AG10803 (cell line): ENCODE measurements around the gene STC2.

ENCODE experiments used
- DNase-seq: peaks from one replicate; pipeline ENCODE4 v3.0.0; 2010; ENCODE audit warnings: low read depth
- H3K4me3 ChIP-seq: 2 replicates; pipeline ENCODE4 v1.5.1; 2011; ENCODE audit warnings: mild to moderate bottlenecking, low read length, control low read depth
- TF ChIP-seq, protein P1 (sequence below): conservative IDR thresholded peaks from 2 replicates; pipeline ENCODE4 v1.5.1; 2011; ENCODE audit warnings: mild to moderate bottlenecking, low read length, control low read depth, inconsistent platforms

Gene STC2

DNA sequence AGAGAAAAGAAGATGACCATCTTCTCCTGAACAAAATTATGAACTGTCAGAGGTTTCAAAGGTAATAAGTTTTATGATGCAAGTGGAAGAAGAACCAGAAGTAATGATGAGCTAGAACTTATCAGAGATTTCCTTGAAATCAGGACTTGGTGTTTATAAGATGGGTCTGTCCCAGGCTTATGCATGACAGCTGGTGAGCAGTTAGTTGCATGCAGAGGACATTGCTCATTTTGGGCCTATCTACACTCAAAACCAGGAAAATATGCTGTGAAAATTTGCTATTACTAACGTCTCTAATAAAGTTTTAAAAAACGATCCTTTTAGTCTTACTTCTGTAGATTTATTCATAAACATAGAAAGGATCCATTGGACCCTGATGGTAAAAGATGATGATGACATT lies 6.6 kb upstream of the STC2 start:
- DNase-seq: peak; percentile 46
- TF ChIP-seq, protein P1, sequence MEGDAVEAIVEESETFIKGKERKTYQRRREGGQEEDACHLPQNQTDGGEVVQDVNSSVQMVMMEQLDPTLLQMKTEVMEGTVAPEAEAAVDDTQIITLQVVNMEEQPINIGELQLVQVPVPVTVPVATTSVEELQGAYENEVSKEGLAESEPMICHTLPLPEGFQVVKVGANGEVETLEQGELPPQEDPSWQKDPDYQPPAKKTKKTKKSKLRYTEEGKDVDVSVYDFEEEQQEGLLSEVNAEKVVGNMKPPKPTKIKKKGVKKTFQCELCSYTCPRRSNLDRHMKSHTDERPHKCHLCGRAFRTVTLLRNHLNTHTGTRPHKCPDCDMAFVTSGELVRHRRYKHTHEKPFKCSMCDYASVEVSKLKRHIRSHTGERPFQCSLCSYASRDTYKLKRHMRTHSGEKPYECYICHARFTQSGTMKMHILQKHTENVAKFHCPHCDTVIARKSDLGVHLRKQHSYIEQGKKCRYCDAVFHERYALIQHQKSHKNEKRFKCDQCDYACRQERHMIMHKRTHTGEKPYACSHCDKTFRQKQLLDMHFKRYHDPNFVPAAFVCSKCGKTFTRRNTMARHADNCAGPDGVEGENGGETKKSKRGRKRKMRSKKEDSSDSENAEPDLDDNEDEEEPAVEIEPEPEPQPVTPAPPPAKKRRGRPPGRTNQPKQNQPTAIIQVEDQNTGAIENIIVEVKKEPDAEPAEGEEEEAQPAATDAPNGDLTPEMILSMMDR: no peak

DNA sequence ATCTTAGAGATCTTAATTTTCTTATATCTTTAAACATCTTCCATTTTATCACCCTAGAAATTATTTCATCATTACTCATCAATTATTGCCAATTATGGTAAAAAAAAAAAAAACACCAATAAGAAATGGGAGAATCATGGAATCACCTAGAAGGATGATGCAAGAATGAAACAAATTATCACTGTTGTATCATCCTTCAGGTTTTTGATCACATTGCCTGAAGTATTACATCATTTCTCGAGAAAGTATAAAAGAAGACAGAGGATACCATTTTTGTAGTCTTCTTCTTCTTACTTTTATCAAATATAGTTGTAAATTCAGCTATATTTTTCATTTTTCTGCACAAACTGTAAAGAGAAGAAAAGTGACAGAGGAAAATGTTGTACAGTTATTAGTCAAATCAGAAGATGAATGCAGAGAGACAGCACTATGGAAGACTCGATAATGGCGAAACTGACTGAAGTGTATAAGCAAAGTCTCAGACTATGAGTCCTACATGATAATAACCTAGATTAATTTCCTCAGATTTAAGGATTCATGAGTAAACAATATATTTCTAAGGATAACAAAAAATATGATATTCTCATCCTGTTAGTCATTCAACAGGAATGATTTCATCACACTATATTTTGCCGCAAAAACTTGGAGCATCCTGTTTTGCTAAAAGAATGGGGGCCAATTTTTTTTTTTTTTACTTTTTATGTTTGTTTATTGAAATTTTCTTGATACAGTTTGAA lies 5.9 kb upstream of the STC2 start:
- TF ChIP-seq, protein P1: no peak
- DNase-seq: peak; percentile 85
- H3K4me3 ChIP-seq: no peak overlapping the region

More for the DNA sequence above, 6.6 kb upstream of the STC2 start:
- H3K4me3 ChIP-seq: no peak overlapping the region

DNA sequence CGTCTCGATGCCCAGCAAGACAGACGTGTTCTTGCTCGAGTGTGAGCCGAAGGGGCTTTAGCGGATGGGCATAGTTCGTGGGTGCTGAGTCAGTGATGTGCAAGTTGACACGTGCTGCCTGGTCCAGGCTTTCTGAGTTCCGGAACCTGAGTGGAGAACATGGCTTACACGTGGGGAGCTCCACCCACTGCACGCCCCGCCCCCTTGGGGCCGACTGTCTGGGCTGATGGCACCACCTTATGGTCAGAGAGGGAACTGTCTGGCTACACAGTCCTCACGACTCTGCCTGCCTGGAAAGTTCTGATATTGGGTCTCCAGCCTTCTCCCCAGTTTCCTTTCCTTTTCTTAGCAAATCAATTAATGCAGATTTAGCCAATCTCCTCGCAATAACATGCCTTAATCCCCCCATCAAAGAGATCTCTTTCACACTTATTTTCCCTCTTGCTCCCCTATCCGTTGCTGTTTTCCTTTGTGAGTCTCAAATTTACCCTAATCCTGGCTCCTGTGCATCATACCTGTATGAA lies 3.8 kb upstream of the STC2 start:
- no peak overlapping the region for H3K4me3 ChIP-seq
- TF ChIP-seq, protein P1: peak; percentile 95
- DNase-seq: peak; percentile 86

DNA sequence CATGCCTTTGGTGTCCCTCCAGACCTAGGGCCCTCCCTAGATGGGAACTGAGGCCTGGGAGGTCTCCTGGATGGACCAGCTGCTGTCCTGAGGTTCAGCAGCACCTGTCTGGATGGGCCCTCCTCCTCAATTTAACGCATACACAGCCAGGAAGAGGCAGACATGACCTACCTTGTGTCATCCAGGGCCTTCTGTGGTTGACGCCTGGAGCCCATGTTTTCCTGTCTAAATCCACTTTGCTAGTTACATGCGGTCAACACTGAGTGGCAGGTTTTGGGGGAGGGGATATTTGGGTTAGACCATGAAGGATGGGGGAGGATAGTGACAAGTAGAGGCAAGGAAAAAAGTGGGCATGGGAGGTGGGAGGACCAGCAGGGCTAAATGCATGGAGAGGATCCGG lies 3.1 kb upstream of the STC2 start:
- DNase-seq: no peak
- TF ChIP-seq, protein P1: no peak

DNA sequence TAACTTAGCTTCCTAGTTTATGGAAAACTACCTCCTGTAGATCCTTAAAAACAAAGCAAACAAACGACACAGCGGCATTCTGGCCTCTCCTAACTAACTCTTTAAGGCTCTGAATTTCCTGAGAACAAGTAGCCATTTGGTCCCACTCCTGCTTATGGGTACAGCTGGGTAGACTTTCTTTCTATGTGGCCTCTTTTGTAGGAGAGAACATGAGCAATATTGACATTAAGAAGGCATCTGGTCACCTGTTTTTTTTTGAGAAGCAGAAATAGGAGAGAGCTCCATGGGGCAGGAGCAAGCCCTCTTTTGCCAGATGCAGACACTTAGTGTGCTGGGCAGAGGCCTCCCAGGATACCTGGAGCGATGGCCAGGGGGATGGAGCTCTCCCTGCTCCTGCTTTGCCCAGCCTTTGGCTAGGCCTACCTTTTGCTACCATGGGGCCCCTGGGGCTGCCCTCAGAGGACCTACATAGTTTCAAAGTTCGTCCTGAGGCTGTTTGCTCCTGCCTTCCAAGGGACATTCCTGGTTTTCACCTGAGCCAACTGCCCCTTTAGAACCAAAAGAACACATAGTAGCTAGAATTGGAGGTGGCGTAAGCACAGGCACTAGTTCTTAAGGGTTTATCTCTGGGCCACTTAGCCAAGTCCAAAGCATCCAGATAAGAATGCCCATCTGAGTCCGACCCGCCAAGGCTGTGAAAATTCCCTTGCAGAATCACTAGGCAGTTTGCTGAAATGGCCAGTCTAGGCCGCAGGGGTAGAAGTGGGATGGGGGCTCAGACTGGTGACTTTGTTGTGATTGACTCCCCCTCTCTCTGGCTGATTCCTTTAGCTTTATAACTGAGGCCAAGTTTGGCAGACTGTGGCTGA lies 2.4 kb upstream of the STC2 start:
- TF ChIP-seq, protein P1: no peak
- H3K4me3 ChIP-seq: no peak overlapping the region
- no peak for DNase-seq

More for the DNA sequence above, 3.1 kb upstream of the STC2 start:
- H3K4me3 ChIP-seq: no peak overlapping the region

DNA sequence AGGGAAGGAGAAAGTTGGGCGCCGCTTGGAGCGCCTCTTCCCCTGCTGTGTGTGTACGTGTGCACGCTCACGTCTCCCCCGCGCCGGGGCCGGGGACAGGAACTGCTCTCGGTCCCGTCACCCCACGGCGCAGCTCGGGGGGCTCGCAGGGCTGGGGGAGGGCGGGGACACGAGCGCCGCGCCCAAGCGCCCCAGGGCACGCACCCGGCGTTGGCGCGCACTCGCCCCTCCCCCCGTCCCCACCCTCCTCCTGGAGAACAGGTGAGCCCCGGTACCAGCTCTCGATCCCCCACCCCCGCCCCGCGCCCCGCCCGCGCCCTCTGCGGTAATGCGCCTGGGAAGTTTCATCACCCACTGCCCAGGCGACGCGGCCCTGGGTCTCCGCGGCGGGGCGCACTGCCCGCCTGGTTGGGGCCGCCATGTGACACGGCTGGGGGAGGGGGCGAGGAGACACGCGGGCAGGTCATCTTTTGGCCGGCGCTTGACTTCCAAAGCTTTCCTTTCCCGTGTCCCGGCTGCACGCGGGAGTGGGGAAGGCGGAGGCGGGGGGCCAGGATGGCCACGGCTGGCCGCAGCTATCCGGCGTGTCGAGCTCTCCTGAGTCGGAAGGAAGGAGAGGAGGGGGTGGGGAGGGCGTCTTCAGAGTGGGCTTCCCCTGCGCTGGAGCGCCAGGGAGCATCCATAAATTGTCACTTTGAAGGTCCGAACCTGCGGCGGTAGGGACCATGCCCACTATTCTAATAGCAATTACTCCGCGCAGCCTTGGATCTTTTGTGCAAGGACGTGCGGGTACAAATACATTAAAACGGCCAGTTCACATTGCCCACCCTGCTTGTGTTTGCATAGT lies 1.5 kb upstream of the STC2 start:
- DNase-seq: peak; percentile 54
- peak overlapping the region; percentile 98 for H3K4me3 ChIP-seq
- TF ChIP-seq, protein P1: no peak
